Urinary bladder (tissue), 4 donors: Measurements from ENCODE around the gene TWSG1. TPM values are rescaled to one million over a fixed set of nuclear protein-coding genes. Genes with fewer than 3 reads are reported as not detected.
"Not testable (repeated sequence)": the region's sequence is repeated elsewhere in the genome, so short reads cannot be mapped to it uniquely, and the experiment has no call there.

Experiments used
- DNase-seq: peaks from one replicate; pipeline ENCODE4 v3.0.0-alpha.2; 2015; ENCODE audit errors: extremely low spot score
- H3K27ac ChIP-seq: one replicate; pipeline ENCODE4 v1.5.1; 2013; ENCODE audit warnings: low read depth, mild to moderate bottlenecking, moderate library complexity
- H3K36me3 ChIP-seq: one replicate; pipeline ENCODE4 v1.6.1; 2013; ENCODE audit warnings: mild to moderate bottlenecking, moderate library complexity; ENCODE audit not compliant: insufficient read depth
- H3K4me1 ChIP-seq: one replicate; pipeline ENCODE4 v1.6.1; 2013; ENCODE audit warnings: mild to moderate bottlenecking, moderate library complexity; ENCODE audit not compliant: insufficient read depth
- H3K4me3 ChIP-seq: one replicate; pipeline ENCODE4 v1.5.1; 2013; ENCODE audit warnings: low read depth, low read length
- WGBS: extraction: QIAGEN DNeasy Blood & Tissue Kit; methylation state at CpG from one replicate; pipeline ENCODE4 v1.1.7; 2013; 5-methylcytosine and 5-hydroxymethylcytosine counted together
- polyA plus RNA-seq: library from polyadenylated mRNA; stranded (reverse); fragments of 200-250 nt; gene quantifications from one replicate; pipeline ENCODE4 v1.2.3, GENCODE V29; 2013
- total RNA-seq: library from RNA; depleted of rRNA; stranded (reverse); fragments of >200 nt; gene quantifications from one replicate; pipeline ENCODE4 v1.2.3, GENCODE V29; 2014
- donor health status: healthy with polysubstance abuse.
- donor health status: healthy.

TWSG1 gene
- total and polyA plus RNA-seq, 2 donors, result 55.0 to 160 TPM

- H3K27ac ChIP-seq, result no peak overlapping the region
- H3K36me3 ChIP-seq, result no peaks in the 10 kb centered on the region
- no peak overlapping the region for H3K4me3 ChIP-seq
- no peak for DNase-seq
- 51% methylated on average over 1 of the region's 1 CpG for WGBS
- H3K4me1 ChIP-seq, result no peaks in the 10 kb centered on the region
Observed at GRCh38 chr18:9413576-9413975, 79.0 kb downstream of the TWSG1 start.

DNA sequence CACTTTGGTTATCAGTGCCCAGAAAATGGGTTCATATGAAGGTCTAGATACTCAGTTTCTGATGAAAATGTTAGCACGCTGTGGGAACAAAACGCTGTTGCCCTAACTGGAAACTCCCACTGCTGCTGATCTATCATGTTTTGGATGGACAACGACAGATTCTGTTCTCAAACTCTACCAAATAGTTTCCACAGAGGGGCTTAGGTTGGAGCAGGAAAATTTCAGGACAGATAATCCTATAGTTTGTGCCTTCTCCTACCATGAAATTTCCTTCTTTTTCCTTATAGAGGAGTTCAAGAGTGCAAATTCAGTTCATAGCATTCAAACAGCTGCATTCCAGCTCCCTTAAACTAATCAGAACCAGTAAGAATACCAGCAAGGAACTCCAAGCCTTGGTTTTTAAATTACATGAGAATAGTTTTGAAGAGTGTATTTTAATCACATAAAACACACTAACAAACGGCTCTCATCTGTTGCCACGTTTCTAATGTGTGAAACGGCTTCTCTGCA, 82.0 kb downstream of the TWSG1 start:
- H3K27ac ChIP-seq, result no peak overlapping the region
- 42% methylated on average over 6 of the region's 6 CpGs for WGBS
- H3K36me3 ChIP-seq, result no peaks in the 10 kb centered on the region
- H3K4me3 ChIP-seq, result no peak overlapping the region
- no peak for DNase-seq
- H3K4me1 ChIP-seq, result no peaks in the 10 kb centered on the region

DNA sequence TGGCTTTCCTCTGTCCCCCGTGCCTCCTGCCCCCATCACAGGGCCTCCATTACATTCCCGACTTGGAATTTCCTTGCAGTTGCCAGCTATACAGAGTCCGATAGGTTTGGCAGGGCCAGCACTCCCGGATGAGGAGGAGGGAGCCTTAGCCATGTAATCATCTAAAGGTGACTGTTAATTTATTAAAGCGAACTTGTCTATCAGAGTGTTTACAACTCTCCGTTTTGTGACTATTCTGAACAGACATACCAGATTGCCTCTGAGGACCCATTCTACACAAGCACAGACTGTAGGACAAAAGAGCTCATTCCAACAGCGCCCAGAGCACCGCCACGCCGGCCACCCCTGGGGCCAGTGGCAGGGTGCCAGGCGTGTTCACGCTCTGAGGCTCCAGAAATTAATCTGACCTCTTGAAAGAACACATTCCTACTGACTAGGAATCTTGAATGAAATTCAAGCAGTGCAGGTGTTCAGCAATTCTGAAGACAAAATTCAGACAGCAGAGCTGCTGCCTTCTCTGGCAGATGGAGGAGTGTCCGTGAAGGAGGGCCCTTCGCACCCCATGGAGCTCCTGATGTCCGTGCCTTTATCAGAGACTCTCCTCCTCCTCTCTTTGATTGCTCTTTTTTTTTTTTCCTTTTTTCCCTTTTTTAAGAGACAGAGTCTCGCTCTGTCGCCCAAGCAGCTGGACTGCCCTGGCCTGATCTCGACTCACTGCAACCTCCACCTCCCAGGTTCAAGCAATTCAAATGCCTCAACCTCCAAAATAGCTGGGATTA, 82.7 kb downstream of the TWSG1 start:
- H3K4me3 ChIP-seq, result no peak overlapping the region
- H3K27ac ChIP-seq, result no peak overlapping the region
- H3K36me3 ChIP-seq, result no peaks in the 10 kb centered on the region
- 33% methylated on average over 18 of the region's 18 CpGs for WGBS
- DNase-seq, result peak; percentile 41
- no peaks in the 10 kb centered on the region for H3K4me1 ChIP-seq

GRCh38 chr18:9418047-9418690, 83.6 kb downstream of the TWSG1 start:
- Histone ChIP-seq H3K27ac (no peak overlapping the region), H3K4me3 (no peak overlapping the region), H3K4me1 (no peaks in the 10 kb centered on the region), H3K36me3 (no peaks in the 10 kb centered on the region)
- 88% methylated on average over 6 of the region's 6 CpGs for WGBS
- DNase-seq, result no peak

GRCh38 chr18:9419956-9420631, 85.5 kb downstream of the TWSG1 start:
- Histone ChIP-seq H3K27ac (no peak overlapping the region), H3K36me3 (no peaks in the 10 kb centered on the region), H3K4me1 (no peaks in the 10 kb centered on the region), H3K4me3 (no peak overlapping the region)
- no peak for DNase-seq
- WGBS, result 85% methylated on average over 5 of the region's 5 CpGs

DNA sequence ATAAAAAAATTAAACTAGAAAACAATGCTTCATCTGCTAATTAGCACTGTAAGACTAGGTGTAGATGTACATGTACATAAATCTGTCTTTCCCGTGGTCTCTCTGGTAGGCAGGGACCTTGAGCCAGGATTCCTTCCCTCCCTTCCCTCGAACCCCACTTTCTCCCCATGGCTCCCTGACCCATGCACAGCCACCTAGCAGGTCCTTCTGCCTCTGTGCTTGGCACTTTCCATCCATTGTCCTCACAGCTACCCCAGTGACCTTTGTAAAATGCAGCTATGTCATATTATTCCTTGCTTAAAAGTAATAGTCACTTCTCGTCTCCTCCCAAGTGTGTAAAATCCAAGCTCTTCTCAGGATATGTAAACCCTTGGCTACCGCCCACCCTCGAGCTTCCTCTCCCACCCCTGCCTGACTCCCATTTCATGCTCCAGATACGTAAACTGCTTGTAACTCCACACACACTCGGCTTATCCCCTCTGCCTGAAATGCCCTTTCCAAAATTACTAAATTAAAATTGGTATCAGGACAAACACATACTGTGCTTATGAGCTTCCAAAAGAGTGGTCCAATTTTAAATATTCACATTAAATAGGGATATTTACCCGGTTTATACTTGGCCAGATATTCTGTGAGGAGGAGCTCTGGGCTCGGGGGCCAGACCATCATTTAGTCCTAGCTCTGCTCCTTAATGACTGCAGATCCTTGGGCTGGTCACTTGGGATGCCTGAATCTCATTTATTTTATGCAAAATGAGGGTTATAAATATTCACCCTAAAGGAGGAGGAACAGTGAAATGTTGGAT, 86.7 kb downstream of the TWSG1 start:
- 74% methylated on average over 9 of the region's 9 CpGs for WGBS
- no peaks in the 10 kb centered on the region for H3K4me1 ChIP-seq
- H3K36me3 ChIP-seq, result no peaks in the 10 kb centered on the region
- H3K4me3 ChIP-seq, result no peak overlapping the region
- H3K27ac ChIP-seq, result no peak overlapping the region
- DNase-seq, result no peak

DNA sequence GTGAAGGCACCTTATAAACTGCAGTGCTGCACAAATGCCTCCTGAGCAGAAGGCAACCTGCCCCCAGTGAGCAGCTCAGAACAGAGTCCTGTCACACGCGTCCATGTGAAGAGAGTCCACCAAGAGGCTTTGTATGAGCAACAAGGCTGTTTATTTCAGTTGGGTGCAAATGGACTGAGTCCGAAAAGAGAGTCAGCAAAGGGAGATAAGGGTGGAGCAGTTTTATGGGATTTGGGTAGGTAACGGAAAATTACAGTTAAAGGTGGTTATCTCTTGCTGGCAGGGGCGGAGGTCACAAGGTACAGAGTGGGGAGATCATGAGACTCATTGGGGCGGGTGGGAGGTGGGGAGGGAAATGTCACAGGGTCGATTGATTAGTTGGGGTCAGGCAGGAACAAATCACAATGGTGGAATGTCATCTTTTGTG, 87.3 kb downstream of the TWSG1 start:
- Histone ChIP-seq H3K4me3 (no peak overlapping the region), H3K36me3 (no peaks in the 10 kb centered on the region), H3K27ac (no peak overlapping the region), H3K4me1 (no peaks in the 10 kb centered on the region)
- 88% methylated on average over 7 of the region's 7 CpGs for WGBS
- DNase-seq, result no peak

- 95% methylated on average over 6 of the region's 6 CpGs for WGBS
- Histone ChIP-seq H3K4me1 (no peaks in the 10 kb centered on the region), H3K4me3 (no peak overlapping the region), H3K36me3 (no peaks in the 10 kb centered on the region), H3K27ac (peak overlapping the region; percentile 60)
- no peak for DNase-seq
Observed at GRCh38 chr18:9422816-9423519, 88.4 kb downstream of the TWSG1 start.

DNA sequence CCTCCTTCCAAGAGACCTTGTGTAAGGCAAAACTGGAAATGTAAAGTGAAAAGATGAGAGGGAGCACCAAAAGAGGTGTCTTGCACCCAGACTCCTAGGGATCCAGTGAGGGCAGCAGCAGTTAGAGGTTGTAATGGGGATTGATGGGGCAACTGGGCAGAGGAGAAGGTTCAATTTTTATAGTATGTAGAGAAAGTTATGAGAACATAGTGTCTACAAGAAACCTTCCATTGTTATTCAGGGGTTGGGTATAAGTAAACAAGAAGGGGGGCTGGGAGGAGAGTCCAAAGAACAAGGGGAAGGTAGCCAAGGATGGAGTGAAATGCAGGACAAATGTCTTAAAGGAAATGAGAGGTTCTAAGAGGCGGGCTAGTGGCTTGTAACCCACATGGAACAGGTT, 89.1 kb downstream of the TWSG1 start:
- H3K36me3 ChIP-seq, DNase-seq, H3K4me1 ChIP-seq, H3K4me3 ChIP-seq: not testable (repeated sequence)
- H3K27ac ChIP-seq, result peak overlapping the region; percentile 60
- WGBS, result 98% methylated on average over 1 of the region's 1 CpG

GRCh38 chr18:9424235-9424634, 89.7 kb downstream of the TWSG1 start:
- 89% methylated on average over 5 of the region's 5 CpGs for whole genome bisulfite sequencing
- not testable (repeated sequence) for H3K27ac ChIP-seq, H3K36me3 ChIP-seq, DNase-seq, H3K4me1 ChIP-seq, H3K4me3 ChIP-seq

GRCh38 chr18:9426753-9427152, 92.2 kb downstream of the TWSG1 start:
- Histone ChIP-seq H3K27ac (no peak overlapping the region), H3K4me3 (no peak overlapping the region), H3K36me3 (no peaks in the 10 kb centered on the region), H3K4me1 (no peaks in the 10 kb centered on the region)
- DNase-seq, result no peak
- 86% methylated on average over 7 of the region's 7 CpGs for WGBS

- Histone ChIP-seq H3K36me3 (no peaks in the 10 kb centered on the region), H3K27ac (no peak overlapping the region), H3K4me1 (no peaks in the 10 kb centered on the region), H3K4me3 (no peak overlapping the region)
- DNase-seq, result peak; percentile 67
- WGBS, result 90% methylated on average over 11 of the region's 11 CpGs
Observed at GRCh38 chr18:9428301-9428706, 93.7 kb downstream of the TWSG1 start.
